ENCODE data around the gene CCDC51.

DNA sequence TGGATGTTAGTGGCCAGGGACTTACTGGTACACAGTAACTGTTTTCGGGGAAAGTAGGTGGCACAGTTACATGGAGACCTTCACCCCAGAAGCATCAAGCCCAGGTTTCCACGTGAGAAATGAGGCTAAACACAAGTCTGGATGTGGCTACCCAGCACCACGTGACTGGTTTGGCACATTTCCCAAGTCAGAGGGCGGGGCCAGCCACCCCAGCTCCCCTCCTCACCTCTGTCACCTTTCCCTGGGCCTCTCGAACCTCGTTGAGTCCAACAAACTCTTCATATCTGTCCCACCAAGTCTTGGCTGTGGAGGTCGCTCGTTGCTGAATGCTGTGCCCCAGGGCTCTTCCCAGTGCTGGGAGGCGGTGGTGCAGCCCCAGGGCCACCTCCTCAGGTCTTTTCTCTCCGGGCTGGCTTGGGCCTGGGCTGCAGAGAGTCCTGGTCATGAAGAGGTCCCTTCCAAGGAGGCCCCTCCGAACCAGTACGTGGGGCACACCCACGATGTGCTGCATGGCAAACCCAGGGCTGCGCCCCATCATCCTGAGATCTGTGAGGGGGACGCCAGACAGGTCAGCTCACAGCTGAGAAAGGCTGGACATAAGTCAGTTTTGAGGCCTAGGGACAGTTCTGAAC, 5.2 kb downstream of the CCDC51 start:
- TF ChIP-seq, protein P1, sequence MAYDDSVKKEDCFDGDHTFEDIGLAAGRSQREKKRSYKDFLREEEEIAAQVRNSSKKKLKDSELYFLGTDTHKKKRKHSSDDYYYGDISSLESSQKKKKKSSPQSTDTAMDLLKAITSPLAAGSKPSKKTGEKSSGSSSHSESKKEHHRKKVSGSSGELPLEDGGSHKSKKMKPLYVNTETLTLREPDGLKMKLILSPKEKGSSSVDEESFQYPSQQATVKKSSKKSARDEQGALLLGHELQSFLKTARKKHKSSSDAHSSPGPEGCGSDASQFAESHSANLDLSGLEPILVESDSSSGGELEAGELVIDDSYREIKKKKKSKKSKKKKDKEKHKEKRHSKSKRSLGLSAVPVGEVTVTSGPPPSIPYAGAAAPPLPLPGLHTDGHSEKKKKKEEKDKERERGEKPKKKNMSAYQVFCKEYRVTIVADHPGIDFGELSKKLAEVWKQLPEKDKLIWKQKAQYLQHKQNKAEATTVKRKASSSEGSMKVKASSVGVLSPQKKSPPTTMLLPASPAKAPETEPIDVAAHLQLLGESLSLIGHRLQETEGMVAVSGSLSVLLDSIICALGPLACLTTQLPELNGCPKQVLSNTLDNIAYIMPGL (CRISPR knock-in tag; IDR thresholded peaks at IDR 0.05; ENCODE audit: borderline replicate concordance): no peak
- TF ChIP-seq, protein P2, sequence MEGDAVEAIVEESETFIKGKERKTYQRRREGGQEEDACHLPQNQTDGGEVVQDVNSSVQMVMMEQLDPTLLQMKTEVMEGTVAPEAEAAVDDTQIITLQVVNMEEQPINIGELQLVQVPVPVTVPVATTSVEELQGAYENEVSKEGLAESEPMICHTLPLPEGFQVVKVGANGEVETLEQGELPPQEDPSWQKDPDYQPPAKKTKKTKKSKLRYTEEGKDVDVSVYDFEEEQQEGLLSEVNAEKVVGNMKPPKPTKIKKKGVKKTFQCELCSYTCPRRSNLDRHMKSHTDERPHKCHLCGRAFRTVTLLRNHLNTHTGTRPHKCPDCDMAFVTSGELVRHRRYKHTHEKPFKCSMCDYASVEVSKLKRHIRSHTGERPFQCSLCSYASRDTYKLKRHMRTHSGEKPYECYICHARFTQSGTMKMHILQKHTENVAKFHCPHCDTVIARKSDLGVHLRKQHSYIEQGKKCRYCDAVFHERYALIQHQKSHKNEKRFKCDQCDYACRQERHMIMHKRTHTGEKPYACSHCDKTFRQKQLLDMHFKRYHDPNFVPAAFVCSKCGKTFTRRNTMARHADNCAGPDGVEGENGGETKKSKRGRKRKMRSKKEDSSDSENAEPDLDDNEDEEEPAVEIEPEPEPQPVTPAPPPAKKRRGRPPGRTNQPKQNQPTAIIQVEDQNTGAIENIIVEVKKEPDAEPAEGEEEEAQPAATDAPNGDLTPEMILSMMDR (IDR thresholded peaks at IDR 0.05): no peak
- no peak for TF ChIP-seq POLR2A (IDR thresholded peaks at IDR 0.05; ENCODE audit: low read length)
- TF ChIP-seq, protein P3, sequence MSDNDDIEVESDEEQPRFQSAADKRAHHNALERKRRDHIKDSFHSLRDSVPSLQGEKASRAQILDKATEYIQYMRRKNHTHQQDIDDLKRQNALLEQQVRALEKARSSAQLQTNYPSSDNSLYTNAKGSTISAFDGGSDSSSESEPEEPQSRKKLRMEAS (IDR thresholded peaks at IDR 0.05): no peak
- no peak for TF ChIP-seq EHMT2 (IDR thresholded peaks at IDR 0.05; ENCODE audit: low read depth)
- TF ChIP-seq BHLHE40 (IDR thresholded peaks at IDR 0.05; ENCODE audit: low read depth, low read length): no peak

Data from A549 (cell line).